GM18502 (cell line): ENCODE measurements around the gene CNTNAP1.
"Not testable (repeated sequence)": the region's sequence is repeated elsewhere in the genome, so short reads cannot be mapped to it uniquely, and the experiment has no call there.

Experiments used
- ATAC-seq: cut with Tn5 transposase; IDR thresholded peaks from one replicate; pipeline ENCODE4 v1.9.1; 2021; ENCODE audit warnings: mild to moderate bottlenecking; ENCODE audit not compliant: unreplicated experiment, poor library complexity

CNTNAP1 gene

GRCh38 chr17:42681976-42682721, at the start of gene CNTNAP1:
Gene CNTNAP1 (plus strand): TSS chr17:42682531. CDS start chr17:42682830, 299 bp downstream.
- ATAC-seq: no peak

DNA sequence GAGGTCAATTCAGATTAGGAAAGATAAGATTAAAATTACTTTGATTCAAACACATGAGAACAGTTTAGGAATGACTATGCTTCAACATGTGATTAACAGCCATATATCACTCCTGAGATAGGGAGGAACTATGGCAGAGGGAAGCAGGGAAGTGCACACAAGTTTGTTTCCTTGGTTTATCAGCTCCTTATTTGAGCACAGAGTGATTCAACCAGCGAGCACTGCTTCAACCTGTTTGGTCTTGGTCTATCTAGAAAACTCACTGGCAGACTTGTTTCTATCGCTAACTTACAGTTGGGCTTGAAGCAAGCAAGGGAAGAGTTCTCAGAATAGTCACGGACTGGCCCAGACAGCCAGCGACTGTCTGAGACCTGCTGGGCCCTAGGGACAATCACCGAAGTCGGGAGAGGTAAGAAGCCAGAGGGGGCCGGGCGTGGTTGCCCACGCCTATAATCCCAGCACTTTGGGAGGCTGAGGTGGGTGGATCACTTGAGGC, 49.3 kb upstream of the CNTNAP1 start:
- no peak for ATAC-seq

DNA sequence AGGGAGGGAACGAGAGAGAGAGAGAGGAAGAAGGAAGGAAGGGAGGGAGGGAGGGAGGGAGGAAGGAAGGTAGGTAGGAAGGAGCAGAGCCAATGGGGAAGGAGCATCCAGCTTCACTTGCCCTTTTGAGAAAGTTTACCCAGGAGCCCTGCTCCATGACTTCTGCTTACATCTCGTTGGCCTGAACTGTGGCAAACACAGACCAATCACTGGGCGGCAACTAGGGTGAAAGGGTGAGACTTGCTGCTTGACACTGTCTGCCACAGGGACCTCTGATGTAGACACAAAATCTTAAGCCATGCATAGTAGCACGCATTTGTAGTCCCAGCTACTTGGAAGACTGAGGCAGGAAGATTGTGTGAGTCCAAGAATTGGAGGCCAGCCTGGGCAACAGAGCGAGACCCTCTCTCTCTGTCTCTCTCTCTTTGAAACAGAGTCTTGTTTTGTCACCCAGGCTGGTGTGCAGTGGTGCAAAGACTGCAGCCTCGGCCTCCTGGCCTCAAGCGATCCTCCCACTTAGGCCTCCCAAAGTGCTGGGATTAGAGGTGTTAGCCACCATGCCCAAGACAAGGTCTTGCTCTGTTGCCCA, 42.7 kb upstream of the CNTNAP1 start:
- no peak for ATAC-seq

GRCh38 chr17:42640121-42640520, 42.2 kb upstream of the CNTNAP1 start:
- ATAC-seq: no peak

DNA sequence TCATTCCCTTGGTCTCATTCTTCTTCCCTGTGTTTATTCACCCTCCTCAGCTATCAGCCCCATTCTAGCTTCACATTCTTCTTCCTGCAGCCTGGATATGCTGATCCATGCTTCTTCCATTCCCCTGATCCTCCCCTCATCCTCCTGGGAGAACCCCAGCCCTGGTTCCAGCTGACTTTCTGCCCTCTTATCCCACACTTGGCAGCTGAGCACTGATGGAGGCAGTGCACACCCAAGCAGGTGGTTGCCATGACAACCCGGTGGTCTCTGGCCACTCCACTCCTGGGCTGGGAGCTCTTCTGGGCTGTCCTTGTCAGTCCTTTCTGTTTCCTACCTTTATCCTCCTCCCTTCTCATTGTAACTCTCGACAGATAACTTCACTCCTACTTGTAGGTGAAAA, 40.0 kb upstream of the CNTNAP1 start:
- no peak for ATAC-seq

GRCh38 chr17:42647778-42648177, 34.6 kb upstream of the CNTNAP1 start:
- no peak for ATAC-seq

DNA sequence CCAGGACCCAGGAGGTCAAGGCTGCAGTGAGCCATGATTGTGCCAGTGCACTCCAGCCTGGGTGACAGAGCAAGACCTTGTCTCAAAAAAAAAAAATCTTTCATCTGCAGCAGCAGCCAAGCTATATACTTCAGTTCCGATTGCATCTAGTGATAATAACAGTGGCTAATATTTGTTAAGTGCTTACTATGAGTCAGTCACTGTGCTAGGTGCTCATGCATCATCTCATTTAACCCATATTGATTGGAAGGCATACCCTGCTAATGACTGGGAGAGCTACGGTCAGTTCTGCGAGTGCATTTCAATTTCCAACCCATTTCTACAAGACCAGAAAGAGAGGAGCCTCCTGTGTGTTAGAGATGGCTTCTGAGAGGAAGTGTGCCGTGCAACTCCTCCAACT, 30.9 kb upstream of the CNTNAP1 start:
- no peak for ATAC-seq

- no peak for ATAC-seq
These were observed 28.9 kb upstream of the CNTNAP1 start for GRCh38 chr17:42653179-42654124.

DNA sequence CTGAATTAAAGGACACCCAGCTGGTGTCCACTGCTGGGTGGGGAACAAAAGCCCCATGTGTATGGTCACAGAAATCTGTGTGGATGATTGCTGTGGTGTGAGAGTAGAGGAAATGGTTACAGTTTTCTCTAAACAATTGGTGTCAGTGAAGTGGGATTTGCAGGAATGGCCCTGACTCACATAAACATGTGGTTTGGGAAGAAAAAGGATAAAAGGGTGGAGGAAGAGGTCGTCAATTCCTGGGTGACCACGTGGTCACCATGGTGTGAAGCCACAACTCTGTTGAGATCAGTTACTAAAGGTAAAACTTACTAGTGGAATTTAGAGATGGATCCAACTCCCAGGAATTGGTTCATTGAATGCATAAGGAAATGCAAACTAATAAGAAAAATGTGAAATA, 26.8 kb upstream of the CNTNAP1 start:
- no peak for ATAC-seq

GRCh38 chr17:42657824-42658588, 24.3 kb upstream of the CNTNAP1 start:
- no peak for ATAC-seq

DNA sequence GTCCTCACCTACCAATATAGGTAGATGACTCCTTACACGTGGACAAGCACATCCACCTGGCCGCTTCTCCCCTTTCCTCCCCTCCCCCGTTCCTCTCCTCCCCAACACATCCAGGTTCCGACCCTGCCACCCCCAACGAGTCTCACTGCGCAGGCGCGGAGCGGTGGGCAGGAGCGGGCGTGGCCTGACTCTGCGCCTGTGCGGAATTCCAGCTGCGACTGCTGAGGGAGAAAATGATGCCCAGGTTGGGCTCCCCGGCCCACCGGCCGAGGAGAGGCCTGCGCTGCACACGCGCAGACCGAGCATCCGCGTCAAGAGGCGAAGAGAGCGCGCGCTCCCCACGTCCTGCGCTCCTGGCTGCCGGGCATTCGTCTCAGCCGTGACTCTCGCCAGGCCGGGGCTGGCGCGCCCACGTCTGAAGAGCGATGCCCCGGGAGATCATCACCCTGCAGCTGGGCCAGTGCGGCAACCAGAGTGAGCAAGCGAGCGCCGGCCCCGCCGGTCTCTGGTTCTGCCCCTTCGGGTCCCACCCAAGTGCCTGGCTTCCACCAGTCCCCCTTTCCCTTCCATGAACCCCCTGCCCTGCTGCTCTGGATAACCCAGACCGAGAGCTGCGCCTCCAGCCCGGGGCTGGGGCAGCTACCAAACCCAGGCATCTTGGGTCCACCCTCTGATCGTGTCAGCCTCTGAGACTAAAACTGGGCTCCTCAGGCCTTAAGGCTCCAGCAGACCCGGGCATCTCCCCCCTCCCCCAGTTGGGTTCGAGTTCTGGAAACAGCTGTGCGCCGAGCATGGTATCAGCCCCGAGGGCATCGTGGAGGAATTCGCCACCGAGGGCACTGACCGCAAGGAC, 23.0 kb upstream of the CNTNAP1 start, which contains the start of gene TUBG2:
Gene TUBG2 (plus strand): TSS at position 206 of the 853 bp plus-strand sequence. CDS start 220 bp downstream, at position 426.
- peak; percentile 52 for ATAC-seq

- not testable (repeated sequence) for ATAC-seq
These were observed 22.4 kb upstream of the CNTNAP1 start for GRCh38 chr17:42659932-42660274.

DNA sequence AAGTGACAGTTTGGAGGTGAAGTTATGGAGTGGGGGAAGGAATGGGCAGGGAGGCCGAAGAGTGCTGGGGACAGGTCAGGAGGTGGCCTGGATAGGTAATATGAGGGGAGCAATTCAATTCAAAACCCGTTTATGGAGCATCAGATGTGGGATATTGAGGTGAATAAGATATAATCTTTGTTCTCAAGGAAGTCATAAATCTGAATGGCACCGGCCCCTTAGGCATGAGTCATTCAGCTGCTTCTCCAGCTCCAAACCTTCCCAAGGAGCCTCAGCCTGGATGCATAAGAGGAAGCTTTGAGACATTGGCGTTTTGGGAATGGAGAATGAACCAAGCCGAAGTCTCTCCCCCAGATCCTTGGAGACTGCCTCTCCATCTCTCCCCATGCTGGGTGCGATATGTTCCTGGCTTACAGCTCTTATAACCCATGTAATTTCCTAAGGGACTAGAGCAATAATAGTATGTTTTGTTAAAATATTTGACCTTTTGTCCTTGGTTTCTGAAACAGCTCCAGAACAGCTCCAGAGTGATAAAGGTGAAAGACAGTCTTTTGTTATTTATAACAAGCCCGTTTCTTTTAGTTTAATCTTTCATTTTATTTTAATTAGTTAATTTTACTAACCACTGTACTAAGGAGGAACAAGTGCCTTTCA, 21.5 kb upstream of the CNTNAP1 start:
- ATAC-seq: no peak

- no peak for ATAC-seq
These were observed 16.7 kb upstream of the CNTNAP1 start for GRCh38 chr17:42665581-42666001.

GRCh38 chr17:42666126-42666525, 16.2 kb upstream of the CNTNAP1 start:
- ATAC-seq: not testable (repeated sequence)

DNA sequence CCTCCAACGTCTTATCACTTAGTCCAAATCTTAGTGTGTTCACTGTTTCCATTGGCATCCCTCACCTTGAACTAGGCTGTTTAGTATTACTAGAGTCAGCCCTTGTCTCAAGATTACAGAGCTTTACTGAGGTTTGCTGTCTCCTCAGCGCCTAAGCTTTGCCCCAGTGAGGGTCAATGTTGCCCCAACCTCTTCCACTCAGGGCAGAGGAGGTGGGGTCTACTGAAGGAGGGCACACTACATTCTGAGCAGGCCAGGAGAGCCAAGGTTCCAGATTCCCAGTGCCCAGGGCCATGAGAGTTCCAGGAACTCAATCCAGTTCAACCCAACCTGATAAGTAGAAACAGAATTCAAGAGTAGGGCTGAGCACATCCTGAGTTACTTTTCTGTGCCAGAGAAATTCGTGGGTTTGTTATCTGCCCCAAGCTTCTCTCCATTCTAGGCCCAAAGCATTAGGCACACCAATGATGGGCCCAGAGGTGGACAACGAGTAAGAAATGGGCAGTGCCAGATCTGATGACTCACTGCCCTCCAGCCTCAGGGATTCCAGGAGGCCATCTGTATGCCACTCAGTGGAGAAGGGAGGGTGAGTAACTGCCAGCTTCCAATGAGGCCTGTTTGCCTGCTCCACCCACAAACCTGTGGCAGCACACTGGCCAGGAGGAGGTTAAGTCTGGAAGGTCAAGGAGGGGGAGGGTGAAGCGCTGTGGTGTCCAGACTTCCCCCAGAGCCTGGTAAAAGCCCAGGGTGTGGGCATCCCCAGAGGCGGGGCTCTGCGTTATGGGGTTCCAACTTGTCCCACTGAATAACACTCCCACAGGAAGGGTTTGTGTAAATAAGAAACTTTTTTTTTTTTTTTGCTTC, 15.0 kb upstream of the CNTNAP1 start:
- ATAC-seq: no peak

DNA sequence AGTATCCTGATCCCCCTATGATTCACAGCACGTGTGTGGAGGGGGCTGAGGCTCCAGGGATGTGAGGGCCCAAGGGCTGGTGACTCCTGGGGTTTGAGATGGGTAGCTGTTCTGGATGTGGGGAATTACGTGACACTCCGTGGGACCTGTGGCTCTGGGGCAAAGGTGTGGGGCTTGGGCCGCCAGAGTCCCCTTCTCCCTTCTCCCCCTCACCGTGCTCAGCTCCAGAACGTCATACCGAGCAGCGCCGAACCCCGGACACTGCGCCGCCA, 12.7 kb upstream of the CNTNAP1 start:
- no peak for ATAC-seq
